Motor neuron (in vitro differentiated cells): ENCODE measurements around the gene STK24. TPM values are rescaled to one million over a fixed set of nuclear protein-coding genes. Genes with fewer than 3 reads are reported as not detected.

Experiments used
- ATAC-seq, 8 experiments: fragments of 200-7000 bp; cut with Tn5 transposase; replicated peaks in 6 of 8; 2 replicates each; pipeline ENCODE4 v1.8.0; 2021; ENCODE audit warnings: mild to moderate bottlenecking in 8 of 8, moderate library complexity in 8 of 8
- H3K27ac ChIP-seq, 2 donors: fragments of 250-450 bp; sonication (Bioruptor Pico); 2 replicates each; pipeline ENCODE4 v1.9.0; 2021; ENCODE audit warnings: antibody characterized with exemption in 2 of 2, mild to moderate bottlenecking in 2 of 2, moderate library complexity in 1 of 2
- H3K4me1 ChIP-seq, 2 donors: fragments of 250-450 bp; sonication (Bioruptor Pico); replicated peaks in 1 of 2; 2 replicates each; pipeline ENCODE4 v1.6.1; 2021; ENCODE audit warnings: antibody characterized with exemption in 2 of 2, mild to moderate bottlenecking in 2 of 2, moderate library complexity in 1 of 2
- H3K4me3 ChIP-seq, 5 donors: fragments of 250-450 bp; sonication (Bioruptor Pico); 2 replicates each; pipeline ENCODE4 v1.9.0; 2021; ENCODE audit warnings: antibody characterized with exemption in 5 of 5, mild to moderate bottlenecking in 5 of 5, moderate library complexity in 4 of 5
- WGBS, 10 experiments: fragments of 450-650 bp; shearing (Covaris generic); methylation state at CpG; one replicate each; pipeline ENCODE4 v1.0.0; 2022; 5-methylcytosine and 5-hydroxymethylcytosine counted together
- in situ Hi-C, 9 experiments: fragments of 400-800 bp; cut with MboI; loops; one replicate each; pipeline ENCODE4 v1.15.0; 2021; ENCODE audit warnings: low sequenced_read_pairs in 9 of 9, low pct_unique_long_range_greater_than_20kb in 2 of 9; ENCODE audit not compliant: unreplicated experiment in 9 of 9
- total RNA-seq, 8 experiments: library from RNA; unstranded; fragments of 300-600 nt; gene quantifications; 2 replicates each; pipeline versions ENCODE4 v1.2.3 to v1.2.4, GENCODE V29; 2022

STK24 gene
- total RNA-seq, 8 experiments from 2014 or later = 25.9 to 60.0 (median 43.5) TPM

GRCh38 chr13:98519976-98520375 is 56.9 kb downstream of the STK24 start:
- 57 to 83% (median 61%) methylated on average over 1 to 4 of the region's 4 CpGs; no CpG with 5 or more reads in 5 of the 10 experiments for WGBS, 10 experiments
- Histone ChIP-seq H3K27ac (no peak overlapping the region), H3K4me1 (peaks cover 13 to 42% of the 10 kb centered on the region in 2 donors), H3K4me3 (no peak overlapping the region)
- in situ Hi-C loops = no loop called here
- ATAC-seq = peak in 5 of 8 experiments; percentile 34 to 63 (median 46)

GRCh38 chr13:98517576-98518310 is 59.2 kb downstream of the STK24 start:
- in situ Hi-C loops = no loop called here
- peaks cover 3 to 24% of the 10 kb centered on the region in 2 donors for H3K4me1 ChIP-seq
- H3K27ac ChIP-seq = no peak overlapping the region
- ATAC-seq = no peak
- 76 to 100% (median 92%) methylated on average over 1 to 5 of the region's 6 CpGs for WGBS, 10 experiments
- H3K4me3 ChIP-seq = no peak overlapping the region

GRCh38 chr13:98515818-98516465 is 61.0 kb downstream of the STK24 start:
- 40 to 81% (median 64%) methylated on average over 1 to 4 of the region's 4 CpGs; no CpG with 5 or more reads in 1 of the 10 experiments for WGBS, 10 experiments
- Histone ChIP-seq H3K27ac (no peak overlapping the region), H3K4me3 (no peak overlapping the region), H3K4me1 (peaks cover 3 to 17% of the 10 kb centered on the region in 2 donors)
- in situ Hi-C loops = no loop called here
- no peak for ATAC-seq

GRCh38 chr13:98514288-98514687 is 62.6 kb downstream of the STK24 start:
- 88 to 100% (median 100%) methylated on average over 1 of the region's 1 CpG; no CpG with 5 or more reads in 5 of the 10 experiments for WGBS, 10 experiments
- Histone ChIP-seq H3K4me3 (no peak overlapping the region), H3K27ac (no peak overlapping the region), H3K4me1 (peaks cover 3 to 8% of the 10 kb centered on the region in 2 donors)
- in situ Hi-C loops = no loop called here
- ATAC-seq = no peak

GRCh38 chr13:98513837-98514236 is 63.1 kb downstream of the STK24 start:
- WGBS, 10 experiments = 67 to 100% (median 100%) methylated on average over 1 to 2 of the region's 2 CpGs; no CpG with 5 or more reads in 3 of the 10 experiments
- Histone ChIP-seq H3K4me1 (peaks cover 6 to 8% of the 10 kb centered on the region in 2 donors), H3K27ac (no peak overlapping the region), H3K4me3 (no peak overlapping the region)
- no peak for ATAC-seq
- in situ Hi-C loops = no loop called here

GRCh38 chr13:98512774-98513665 is 63.9 kb downstream of the STK24 start:
- Histone ChIP-seq H3K4me1 (peaks cover 14 to 15% of the 10 kb centered on the region in 2 donors), H3K4me3 (no peak overlapping the region), H3K27ac (no peak overlapping the region)
- 44 to 100% (median 88%) methylated on average over 1 to 13 of the region's 18 CpGs; no CpG with 5 or more reads in 2 of the 10 experiments for WGBS, 10 experiments
- in situ Hi-C loops = no loop called here
- no peak for ATAC-seq

- Histone ChIP-seq H3K4me3 (no peak overlapping the region), H3K4me1 (peaks cover 30% of the 10 kb centered on the region in 2 donors), H3K27ac (no peak overlapping the region)
- ATAC-seq = no peak
- in situ Hi-C loops = no loop called here
- whole genome bisulfite sequencing, 10 experiments = 67 to 100% (median 95%) methylated on average over 1 to 6 of the region's 7 CpGs; no CpG with 5 or more reads in 2 of the 10 experiments
These were observed 65.5 kb downstream of the STK24 start for GRCh38 chr13:98511435-98511834.

- Histone ChIP-seq H3K4me1 (peaks cover 38 to 40% of the 10 kb centered on the region in 2 donors), H3K4me3 (no peak overlapping the region), H3K27ac (no peak overlapping the region)
- in situ Hi-C loops = no loop called here
- WGBS, 10 experiments = 67 to 100% (median 98%) methylated on average over 1 to 7 of the region's 7 CpGs; no CpG with 5 or more reads in 4 of the 10 experiments
- ATAC-seq = no peak
These were observed 66.8 kb downstream of the STK24 start for GRCh38 chr13:98510156-98510509.

GRCh38 chr13:98509271-98510155 is 67.4 kb downstream of the STK24 start:
- Histone ChIP-seq H3K4me1 (peaks cover 44% of the 10 kb centered on the region in 2 donors), H3K4me3 (no peak overlapping the region), H3K27ac (no peak overlapping the region)
- in situ Hi-C loops = no loop called here
- 1 to 94% (median 84%) methylated on average over 1 to 9 of the region's 10 CpGs; no CpG with 5 or more reads in 1 of the 10 experiments for WGBS, 10 experiments
- peak in 3 of 8 experiments; percentile 72 to 96 (median 95) for ATAC-seq

- Histone ChIP-seq H3K27ac (no peak overlapping the region), H3K4me3 (no peak overlapping the region), H3K4me1 (peaks cover 44 to 50% of the 10 kb centered on the region in 2 donors)
- in situ Hi-C loops = no loop called here
- 21 to 100% (median 66%) methylated on average over 1 to 2 of the region's 2 CpGs; no CpG with 5 or more reads in 2 of the 10 experiments for WGBS, 10 experiments
- peak in 3 of 8 experiments; percentile 31 to 38 (median 33) for ATAC-seq
These were observed 68.2 kb downstream of the STK24 start for GRCh38 chr13:98508685-98509084.

GRCh38 chr13:98508280-98508679 is 68.6 kb downstream of the STK24 start:
- H3K4me1 ChIP-seq = peaks cover 44 to 54% of the 10 kb centered on the region in 2 donors
- in situ Hi-C loops = no loop called here
- H3K27ac ChIP-seq = no peak overlapping the region
- peak in 2 of 8 experiments; percentile 4 to 26 for ATAC-seq
- 67 to 100% (median 100%) methylated on average over 1 of the region's 2 CpGs; no CpG with 5 or more reads in 3 of the 10 experiments for WGBS, 10 experiments
- H3K4me3 ChIP-seq = no peak overlapping the region

GRCh38 chr13:98507282-98507797 is 69.6 kb downstream of the STK24 start:
- H3K27ac ChIP-seq = peak overlapping the region in 1 of 2 donors; percentile 55
- no peak overlapping the region for H3K4me3 ChIP-seq
- in situ Hi-C loops = no loop called here
- peaks cover 44 to 57% of the 10 kb centered on the region in 2 donors for H3K4me1 ChIP-seq
- WGBS, 10 experiments = 13 to 100% (median 21%) methylated on average over 1 to 4 of the region's 5 CpGs; no CpG with 5 or more reads in 1 of the 10 experiments
- ATAC-seq = peak; percentile 10 to 79 (median 70)
